NB4 (cell line): ENCODE data around the gene MSL1.

Experiments
- DNase-seq: peaks from one replicate; pipeline ENCODE4 v3.0.0; 2010; ENCODE audit warnings: low read depth
- H3K4me3 ChIP-seq: one replicate; pipeline ENCODE4 v1.5.1; 2011; ENCODE audit warnings: mild to moderate bottlenecking, low read depth, low read length, moderate library complexity
- MYC ChIP-seq: IDR thresholded peaks from 2 replicates; pipeline ENCODE4 v1.6.1; 2011; ENCODE audit warnings: low read depth, low read length
- POLR2A ChIP-seq: IDR thresholded peaks from 2 replicates; pipeline ENCODE4 v1.6.1; 2011; ENCODE audit warnings: mild to moderate bottlenecking; ENCODE audit not compliant: insufficient read length; ENCODE audit errors: extremely low read depth
- TF ChIP-seq, protein P1 (sequence below): IDR thresholded peaks from 2 replicates; pipeline ENCODE4 v1.6.1; 2011; ENCODE audit warnings: low read depth, low read length
- TF ChIP-seq, protein P2 (sequence below): IDR thresholded peaks from one replicate; pipeline ENCODE4 v1.5.1; 2012; ENCODE audit warnings: low read depth, low read length

MSL1 gene

DNA sequence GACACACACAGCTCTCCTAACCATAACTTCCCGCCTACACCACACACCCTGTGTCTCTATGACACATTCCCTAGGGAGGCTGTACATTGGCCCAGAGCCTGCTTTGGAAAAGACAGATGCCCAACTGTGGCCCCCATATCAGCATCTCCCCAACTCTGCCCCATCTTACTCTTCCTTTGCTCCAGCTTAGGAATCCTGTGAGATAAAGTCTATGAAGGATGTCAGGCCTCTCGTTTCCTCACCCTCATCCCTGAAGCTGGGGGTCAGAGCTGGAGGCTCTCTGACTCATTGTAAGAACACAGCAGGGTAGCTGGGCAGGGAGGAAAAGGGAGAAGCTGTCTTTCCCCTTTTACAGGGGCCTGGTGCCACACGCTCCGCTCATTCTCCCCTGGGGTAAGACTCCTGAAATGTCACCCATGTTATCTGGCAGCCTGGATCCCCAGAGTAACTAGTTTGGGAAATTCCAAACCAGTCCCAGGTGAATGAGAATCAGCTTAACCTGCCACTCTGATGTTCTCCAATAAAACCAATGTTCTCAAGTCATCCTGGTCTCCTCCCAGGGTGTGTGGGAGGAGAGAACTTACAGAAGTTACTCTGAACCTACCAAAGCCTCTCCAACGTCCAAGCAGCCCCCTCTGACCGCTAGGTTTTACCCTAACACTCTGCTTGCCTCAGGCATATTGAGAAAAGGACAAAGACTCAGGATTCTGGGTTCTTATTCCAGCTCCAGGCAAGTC is 58.3 kb downstream of the MSL1 start:
- peak; percentile 88 for DNase-seq
- H3K4me3 ChIP-seq = no peak overlapping the region
- no peak for TF ChIP-seq POLR2A
- TF ChIP-seq, protein P1, sequence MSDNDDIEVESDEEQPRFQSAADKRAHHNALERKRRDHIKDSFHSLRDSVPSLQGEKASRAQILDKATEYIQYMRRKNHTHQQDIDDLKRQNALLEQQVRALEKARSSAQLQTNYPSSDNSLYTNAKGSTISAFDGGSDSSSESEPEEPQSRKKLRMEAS = no peak
- TF ChIP-seq, protein P2, sequence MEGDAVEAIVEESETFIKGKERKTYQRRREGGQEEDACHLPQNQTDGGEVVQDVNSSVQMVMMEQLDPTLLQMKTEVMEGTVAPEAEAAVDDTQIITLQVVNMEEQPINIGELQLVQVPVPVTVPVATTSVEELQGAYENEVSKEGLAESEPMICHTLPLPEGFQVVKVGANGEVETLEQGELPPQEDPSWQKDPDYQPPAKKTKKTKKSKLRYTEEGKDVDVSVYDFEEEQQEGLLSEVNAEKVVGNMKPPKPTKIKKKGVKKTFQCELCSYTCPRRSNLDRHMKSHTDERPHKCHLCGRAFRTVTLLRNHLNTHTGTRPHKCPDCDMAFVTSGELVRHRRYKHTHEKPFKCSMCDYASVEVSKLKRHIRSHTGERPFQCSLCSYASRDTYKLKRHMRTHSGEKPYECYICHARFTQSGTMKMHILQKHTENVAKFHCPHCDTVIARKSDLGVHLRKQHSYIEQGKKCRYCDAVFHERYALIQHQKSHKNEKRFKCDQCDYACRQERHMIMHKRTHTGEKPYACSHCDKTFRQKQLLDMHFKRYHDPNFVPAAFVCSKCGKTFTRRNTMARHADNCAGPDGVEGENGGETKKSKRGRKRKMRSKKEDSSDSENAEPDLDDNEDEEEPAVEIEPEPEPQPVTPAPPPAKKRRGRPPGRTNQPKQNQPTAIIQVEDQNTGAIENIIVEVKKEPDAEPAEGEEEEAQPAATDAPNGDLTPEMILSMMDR = no peak

DNA sequence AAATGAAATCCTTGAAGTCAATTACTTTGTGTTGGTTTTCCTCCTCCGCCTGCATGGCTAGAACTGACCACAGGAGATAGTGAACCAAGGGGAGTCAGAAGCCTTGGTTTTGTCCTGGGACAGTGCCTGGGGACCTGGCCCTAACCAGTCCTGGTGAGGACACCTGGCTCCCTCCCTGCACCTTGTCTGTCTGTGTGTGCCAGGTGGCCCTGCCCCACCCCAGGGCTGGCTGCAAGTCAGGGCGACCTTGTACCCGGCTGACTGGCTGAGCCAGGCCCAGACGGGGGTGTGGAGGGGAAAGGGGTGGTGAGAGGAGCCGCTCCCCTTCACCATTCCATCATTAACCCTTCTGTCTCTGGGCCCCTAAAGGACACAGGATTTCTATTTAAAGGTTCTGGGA is 58.9 kb downstream of the MSL1 start:
- no peak overlapping the region for H3K4me3 ChIP-seq
- TF ChIP-seq MYC = no peak
- no peak for TF ChIP-seq POLR2A
- TF ChIP-seq, protein P2 = no peak
- TF ChIP-seq, protein P1 = no peak
- no peak for DNase-seq

DNA sequence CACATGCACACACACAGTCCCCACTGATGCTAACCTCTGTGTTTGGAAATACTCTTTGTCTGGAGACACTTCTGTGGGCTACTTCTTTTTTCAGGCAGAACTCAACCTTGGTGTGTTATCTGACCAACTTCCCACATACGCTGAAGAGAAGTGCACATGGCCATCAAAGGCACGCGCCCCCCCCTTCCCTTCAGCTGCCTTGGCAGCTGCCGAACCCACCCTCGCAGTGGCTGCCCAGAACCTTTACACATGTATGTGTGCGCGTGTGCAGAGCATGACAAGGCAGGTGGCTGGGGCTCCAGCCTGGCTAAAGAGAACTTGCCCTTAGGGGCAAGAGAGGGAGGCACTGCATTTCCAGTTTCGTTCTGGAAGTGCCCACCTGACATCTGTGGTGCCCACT is 59.4 kb downstream of the MSL1 start:
- TF ChIP-seq, protein P1 = no peak
- no peak for TF ChIP-seq MYC
- TF ChIP-seq, protein P2 = no peak
- no peak for TF ChIP-seq POLR2A
- DNase-seq = no peak
- H3K4me3 ChIP-seq = no peak overlapping the region

DNA sequence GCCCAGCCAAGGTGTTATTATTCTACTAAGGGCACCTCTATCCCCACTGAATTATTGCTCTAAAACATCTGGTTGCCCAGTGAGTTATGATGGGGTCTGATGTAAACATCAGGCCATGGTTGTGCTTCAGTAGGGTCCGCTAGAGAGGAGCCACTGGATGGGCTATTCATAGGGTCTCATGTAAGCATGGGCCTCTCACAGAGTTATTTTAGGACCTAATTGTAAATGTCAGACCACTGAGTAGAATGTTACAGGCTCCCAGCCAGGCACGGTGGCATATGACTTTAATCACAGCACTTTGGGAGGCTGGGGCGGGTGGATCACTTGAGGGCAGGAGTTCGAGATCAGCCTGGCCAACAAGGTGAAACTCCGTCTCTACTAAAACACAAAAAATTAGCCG is 60.8 kb downstream of the MSL1 start:
- H3K4me3 ChIP-seq = no peak overlapping the region
- DNase-seq = no peak
- TF ChIP-seq, protein P2 = no peak
- TF ChIP-seq, protein P1 = no peak
- TF ChIP-seq POLR2A = no peak
- no peak for TF ChIP-seq MYC
